H1 (cell line): Measurements from ENCODE around the gene MLKL. TPM values are rescaled to one million over a fixed set of nuclear protein-coding genes. Genes with fewer than 3 reads are reported as not detected.

ENCODE experiments used
- CTCF ChIA-PET: fragments of 300-600 bp; sonication (Branson Sonifier 250); formaldehyde crosslinking; loops from one replicate; lab custom pipeline; 2021; ENCODE audit not compliant: partially characterized antibody; lab: Charles Lee
- POLR2A ChIA-PET: fragments of 300-600 bp; sonication (Branson Sonifier 250); formaldehyde crosslinking; loops from one replicate; lab custom pipeline; 2021; ENCODE audit warnings: inconsistent platforms; ENCODE audit not compliant: partially characterized antibody; lab: Charles Lee
- DNase-seq, 2 experiments: peaks; one replicate each; pipeline versions ENCODE4 v3.0.0 to v3.0.0-alpha.2; 2010 to 2022; ENCODE audit warnings: low spot score in 2 of 2, low read depth in 1 of 2, mixed read lengths in 1 of 2
- FAIRE-seq: peaks from 2 replicates; lab custom pipeline; 2011; peaks lifted over from hg19 to GRCh38; lab: Jason Lieb, UNC
- H2AFZ ChIP-seq: 2 replicates; pipeline ENCODE4 v1.8.1; 2012; ENCODE audit warnings: low read length, inconsistent platforms
- H2AK5ac ChIP-seq: 2 replicates; pipeline ENCODE4 v1.6.1; 2013; ENCODE audit warnings: low read depth, low read length
- H2BK120ac ChIP-seq: replicated peaks from 2 replicates; pipeline ENCODE3; 2013; ENCODE audit warnings: low read depth, low read length, inconsistent platforms
- H2BK12ac ChIP-seq: 2 replicates; pipeline ENCODE4 v1.6.1; 2013; ENCODE audit warnings: low read depth, low read length
- H2BK15ac ChIP-seq: 2 replicates; pipeline ENCODE4 v1.6.1; 2013; ENCODE audit warnings: low read length
- H2BK20ac ChIP-seq: 2 replicates; pipeline ENCODE4 v1.6.1; 2013; ENCODE audit warnings: low read length
- H2BK5ac ChIP-seq: 2 replicates; pipeline ENCODE4 v1.6.1; 2013; ENCODE audit warnings: low read depth, low read length
- H3K14ac ChIP-seq: 2 replicates; pipeline ENCODE4 v1.6.1; 2013; ENCODE audit warnings: inconsistent platforms; ENCODE audit not compliant: insufficient read length
- H3K18ac ChIP-seq: 2 replicates; pipeline ENCODE4 v1.6.1; 2013; ENCODE audit warnings: low read length; ENCODE audit errors: extremely low read depth
- H3K23ac ChIP-seq: 2 replicates; pipeline ENCODE4 v1.6.1; 2013; ENCODE audit warnings: inconsistent platforms; ENCODE audit not compliant: insufficient read length
- H3K23me2 ChIP-seq: 2 replicates; pipeline ENCODE4 v1.6.1; 2013; ENCODE audit warnings: low read depth, low read length
- H3K27ac ChIP-seq: 2 replicates; pipeline ENCODE4 v1.6.1; 2011; ENCODE audit warnings: low read depth, low read length, inconsistent platforms
- H3K27me3 ChIP-seq, 4 experiments: replicated peaks in 1 of 4; 1 replicate in 1 of 4; 2 replicates in 3 of 4; pipeline versions ENCODE4 v1.6.1 to v1.8.1; 2011 to 2013; ENCODE audit warnings: low read length in 3 of 4, mild to moderate bottlenecking in 3 of 4, inconsistent platforms in 2 of 4, mixed read lengths in 2 of 4, moderate library complexity in 1 of 4; ENCODE audit not compliant: control insufficient read depth in 3 of 4, insufficient read depth in 3 of 4; ENCODE audit errors: extremely low read depth in 1 of 4
- H3K36me3 ChIP-seq, 4 experiments: 2 replicates each; pipeline versions ENCODE4 v1.6.1 to v1.8.1; 2011 to 2013; ENCODE audit warnings: mild to moderate bottlenecking in 4 of 4, low read length in 3 of 4, moderate library complexity in 2 of 4, control low read depth in 1 of 4, inconsistent platforms in 1 of 4; ENCODE audit not compliant: insufficient read depth in 4 of 4, control insufficient read depth in 2 of 4
- H3K4ac ChIP-seq: replicated peaks from 2 replicates; pipeline ENCODE3; 2013; ENCODE audit warnings: low read length, low read depth, mixed read lengths, inconsistent platforms; ENCODE audit not compliant: insufficient read length
- H3K4me1 ChIP-seq, 4 experiments: replicated peaks in 1 of 4; 1 replicate in 1 of 4; 2 replicates in 3 of 4; pipeline versions ENCODE4 v1.6.1 to v1.8.1; 2011 to 2013; ENCODE audit warnings: low read length in 3 of 4, inconsistent platforms in 2 of 4, mixed read lengths in 1 of 4; ENCODE audit not compliant: insufficient read depth in 4 of 4, control insufficient read depth in 3 of 4
- H3K4me2 ChIP-seq, 2 experiments: 2 replicates each; pipeline versions ENCODE4 v1.6.1 to v1.8.1; 2011 to 2013; ENCODE audit warnings: low read depth in 2 of 2, low read length in 2 of 2, control low read depth in 1 of 2, inconsistent platforms in 1 of 2, mild to moderate bottlenecking in 1 of 2; ENCODE audit not compliant: insufficient read depth in 1 of 2
- H3K4me3 ChIP-seq, 4 experiments: fragments of 200-600, 300-600 bp in 1 of 4; sonication (generic), shearing (Covaris generic), sonication (Bioruptor Twin) in 1 of 4; 2 replicates each; pipeline versions ENCODE4 v1.5.1 to v1.8.1; 2011 to 2016; ENCODE audit warnings: low read length in 4 of 4, low read depth in 3 of 4, control low read depth in 2 of 4, inconsistent platforms in 2 of 4, mild to moderate bottlenecking in 2 of 4, mixed read lengths in 1 of 4, moderate library complexity in 1 of 4; ENCODE audit not compliant: insufficient read depth in 2 of 4; ENCODE audit errors: extremely low read depth in 1 of 4
- H3K56ac ChIP-seq: replicated peaks from 2 replicates; pipeline ENCODE3; 2013; ENCODE audit warnings: low read depth, mild to moderate bottlenecking, mixed read lengths, low read length, inconsistent platforms; ENCODE audit not compliant: insufficient read length
- H3K79me1 ChIP-seq: 2 replicates; pipeline ENCODE4 v1.6.1; 2013; ENCODE audit warnings: low read depth, low read length, control low read depth
- H3K79me2 ChIP-seq, 2 experiments: 2 replicates each; pipeline versions ENCODE4 v1.6.1 to v1.8.1; 2012 to 2013; ENCODE audit warnings: low read length in 2 of 2, mild to moderate bottlenecking in 2 of 2, inconsistent platforms in 1 of 2; ENCODE audit not compliant: insufficient read depth in 2 of 2, control insufficient read depth in 1 of 2
- H3K9ac ChIP-seq, 4 experiments: replicated peaks in 1 of 4; 1 replicate in 1 of 4; 2 replicates in 3 of 4; pipeline versions ENCODE4 v1.6.1 to v1.8.1; 2011 to 2013; ENCODE audit warnings: low read depth in 3 of 4, low read length in 3 of 4, control low read depth in 2 of 4, mild to moderate bottlenecking in 2 of 4, moderate library complexity in 2 of 4, inconsistent platforms in 1 of 4; ENCODE audit errors: extremely low read depth in 1 of 4
- H3K9me3 ChIP-seq, 2 experiments: 2 replicates each; pipeline versions ENCODE4 v1.6.1 to v1.8.1; 2012 to 2013; ENCODE audit warnings: mild to moderate bottlenecking in 2 of 2, moderate library complexity in 2 of 2, control low read depth in 1 of 2, inconsistent platforms in 1 of 2, low read depth in 1 of 2, low read length in 1 of 2, mixed read lengths in 1 of 2; ENCODE audit not compliant: insufficient read depth in 2 of 2
- H4K20me1 ChIP-seq, 2 experiments: replicated peaks in 1 of 2; 2 replicates each; pipeline versions ENCODE3 to v1.8.1; 2011 to 2013; ENCODE audit warnings: inconsistent platforms in 2 of 2, low read length in 2 of 2, mild to moderate bottlenecking in 1 of 2; ENCODE audit not compliant: insufficient read depth in 2 of 2, control insufficient read depth in 1 of 2
- H4K5ac ChIP-seq: 2 replicates; pipeline ENCODE4 v1.6.1; 2013; ENCODE audit warnings: low read length, low read depth, mixed read lengths, inconsistent platforms; ENCODE audit not compliant: insufficient read length
- H4K8ac ChIP-seq: 2 replicates; pipeline ENCODE4 v1.8.0; 2013; ENCODE audit warnings: mild to moderate bottlenecking, moderate library complexity, low read length, inconsistent platforms; ENCODE audit not compliant: insufficient read depth; ENCODE audit errors: extremely low read depth
- H4K91ac ChIP-seq: replicated peaks from 2 replicates; pipeline ENCODE3; 2013; ENCODE audit warnings: low read length, mixed read lengths, inconsistent platforms; ENCODE audit not compliant: insufficient read length
- BRCA1 ChIP-seq: IDR thresholded peaks from 2 replicates; pipeline ENCODE4 v1.6.1; 2012; ENCODE audit warnings: low read depth, low read length, improper control_type of control experiment
- EP300 ChIP-seq, 2 experiments: IDR thresholded peaks; 1 replicate in 1 of 2; 2 replicates in 1 of 2; pipeline ENCODE4 v1.6.1; 2011 to 2012; ENCODE audit warnings: low read depth in 2 of 2, low read length in 2 of 2, mild to moderate bottlenecking in 2 of 2, borderline replicate concordance in 1 of 2, inconsistent platforms in 1 of 2, moderate library complexity in 1 of 2
- GABPA ChIP-seq: IDR thresholded peaks from 2 replicates; pipeline ENCODE4 v1.6.1; 2011; ENCODE audit warnings: mild to moderate bottlenecking, low read length, moderate library complexity, borderline replicate concordance; ENCODE audit not compliant: insufficient read depth
- KDM4A ChIP-seq: IDR thresholded peaks from one replicate; pipeline ENCODE4 v1.7.1; 2012; ENCODE audit warnings: low read depth, mild to moderate bottlenecking, moderate library complexity, low read length, inconsistent platforms; ENCODE audit not compliant: severe bottlenecking
- RAD21 ChIP-seq, 2 experiments: IDR thresholded peaks in 1 of 2; conservative IDR thresholded peaks in 1 of 2; 2 replicates each; pipeline ENCODE4 v1.6.1; 2011; ENCODE audit warnings: low read depth in 2 of 2, low read length in 2 of 2, improper control_type of control experiment in 1 of 2, inconsistent platforms in 1 of 2, mild to moderate bottlenecking in 1 of 2, moderate library complexity in 1 of 2
- SP2 ChIP-seq: IDR thresholded peaks from 2 replicates; pipeline ENCODE4 v1.6.1; 2012; ENCODE audit warnings: mild to moderate bottlenecking, low read length, inconsistent platforms
- SUZ12 ChIP-seq: fragments of 200-600 bp; sonication (generic); IDR thresholded peaks from 2 replicates; pipeline ENCODE4 v1.6.1; 2012; ENCODE audit warnings: mild to moderate bottlenecking, inconsistent platforms, low read length, moderate library complexity, mixed read lengths
- TEAD4 ChIP-seq: IDR thresholded peaks from 2 replicates; pipeline ENCODE4 v1.6.1; 2012; ENCODE audit warnings: low read depth, low read length, inconsistent platforms, mixed read lengths
- WGBS, 2 experiments: shearing (Covaris generic) in 1 of 2; methylation state at CpG; one replicate each; pipeline versions ENCODE4 v1.1.6 to v1.1.7; 2013 to 2015; ENCODE audit warnings: low lambda C conversion rate in 2 of 2, mixed read lengths in 2 of 2, inconsistent platforms in 1 of 2, low coverage in 1 of 2, missing lambda C conversion rate in 1 of 2; ENCODE audit not compliant: insufficient replicate concordance in 2 of 2, insufficient coverage in 1 of 2, insufficient read length in 1 of 2; ENCODE audit errors: extremely low coverage in 1 of 2, missing lambda C conversion rate in 1 of 2; 5-methylcytosine and 5-hydroxymethylcytosine counted together
- polyA plus RNA-seq, 7 experiments: library from polyadenylated mRNA; depleted of rRNA in 3 of 7; stranded (reverse) in 5 of 7; unstranded in 2 of 7; fragments of >200 nt in 5 of 7; fragments of 200-250 nt in 2 of 7; gene quantifications; 1 replicate in 5 of 7; 2 replicates in 1 of 7; 4 replicates in 1 of 7; pipeline versions ENCODE4 v1.2.1 to v1.2.3, GENCODE V29; 2011 to 2013; ENCODE audit warnings: missing spikeins in 2 of 7, mixed read lengths in 2 of 7
- total RNA-seq: library from RNA; stranded (reverse); fragmentation: NEBNext Ultra II Directional; extraction: Animal tissue kit (Norgen Biotek cat#: 25700); gene quantifications from 2 replicates; pipeline ENCODE4 v1.2.1, GENCODE V29; 2021

MLKL gene
- total and polyA plus RNA-seq, 2 of the 8 experiments (the other 6 are each of a cell fraction or from before 2014, with no cell fraction given), result 1.6 to 2.1 TPM

GRCh38 chr16:74627506-74628220 lies 73.0 kb downstream of the MLKL start:
- peaks cover 0 to under 1% (median 0%) of the 10 kb centered on the region in 4 experiments; a peak in 2 of 7 replicates for H3K4me1 ChIP-seq
- no peak overlapping the region for H3K27ac ChIP-seq
- H2BK5ac ChIP-seq, result no peak overlapping the region
- ChIA-PET CTCF (interaction anchor here (0.6 to 2.1 kb wide), 3 partner anchors 12 to 121 kb away, joined by 3 to 7 read pairs (median 4); no protein-coding TSS in a partner anchor), POLR2A (interaction anchor here (1.1 kb wide), 1 partner anchor 39 kb away, joined by 3 read pairs; the partner anchor contains the start of gene RFWD3)
- H2AK5ac ChIP-seq, result no peak overlapping the region
- H2BK12ac ChIP-seq, result no peak overlapping the region
- no peak for FAIRE-seq
- H3K56ac ChIP-seq, result no peak overlapping the region
- no peak overlapping the region for H3K18ac ChIP-seq
- no peak overlapping the region for H3K23ac ChIP-seq
- no peaks in the 10 kb centered on the region for H3K23me2 ChIP-seq
- no peak for DNase-seq
- H3K79me2 ChIP-seq, result no peaks in the 10 kb centered on the region
- H3K9ac ChIP-seq, result no peak overlapping the region
- no peak overlapping the region for H2BK15ac ChIP-seq
- no peak overlapping the region for H4K5ac ChIP-seq
- H3K9me3 ChIP-seq, result no peaks in the 10 kb centered on the region
- H3K14ac ChIP-seq, result no peak overlapping the region
- H3K4me3 ChIP-seq, result no peak overlapping the region
- no peak overlapping the region for H4K91ac ChIP-seq
- H2BK120ac ChIP-seq, result no peak overlapping the region
- 93% methylated on average over 6 of the region's 6 CpGs; no CpG with 5 or more reads in 1 of the 2 experiments for WGBS, 2 experiments
- no peak overlapping the region for H3K4me2 ChIP-seq
- H2AFZ ChIP-seq, result no peak overlapping the region
- H4K8ac ChIP-seq, result no peak overlapping the region
- H2BK20ac ChIP-seq, result no peak overlapping the region
- no peak overlapping the region for H3K4ac ChIP-seq
- no peaks in the 10 kb centered on the region for H3K27me3 ChIP-seq
- no peak for TF ChIP-seq KDM4A
- TF ChIP-seq EP300 (IDR thresholded peaks at IDR 0.05; ENCODE audit: borderline replicate concordance in 1 of 2, low read depth in 2 of 2, low read length in 2 of 2), result no peak
- TF ChIP-seq BRCA1, result no peak
- no peak for TF ChIP-seq TEAD4
- TF ChIP-seq RAD21 (IDR thresholded peaks at IDR 0.05 in 1 of 2, conservative IDR thresholded peaks at IDR 0.05 in 1 of 2; ENCODE audit: low read depth in 2 of 2, low read length in 2 of 2), result no peak
- no peak for TF ChIP-seq GABPA
- TF ChIP-seq SP2, result no peak
- no peak for TF ChIP-seq SUZ12
- peaks cover 59 to 96% (median 87%) of the 10 kb centered on the region in 4 experiments for H3K36me3 ChIP-seq
- H4K20me1 ChIP-seq, result peaks cover 0 to 14% of the 10 kb centered on the region in 2 experiments
- no peaks in the 10 kb centered on the region; the same call in 1 of the 2 replicates for H3K79me1 ChIP-seq
